Karpas-422 (cell line): ENCODE data around the gene OMA1. TPM values are rescaled to one million over a fixed set of nuclear protein-coding genes. Genes with fewer than 3 reads are reported as not detected.
A peak's percentile ranks its signal among the peaks of the same experiment; 100 is the strongest.
"Not testable (repeated sequence)": the region's sequence is repeated elsewhere in the genome, so short reads cannot be mapped to it uniquely, and the experiment has no call there.

Experiments used
- DNase-seq: peaks from one replicate; pipeline ENCODE4 v3.0.0-alpha.2; 2015
- H2AFZ ChIP-seq: fragments of 200-600 bp; sonication (generic); 2 replicates; pipeline ENCODE4 v1.6.1; 2014; ENCODE audit warnings: antibody characterized with exemption, low read length, mixed read lengths
- H3K27ac ChIP-seq: fragments of 200-600 bp; sonication (generic); 2 replicates; pipeline ENCODE4 v1.5.1; 2014; ENCODE audit warnings: mild to moderate bottlenecking, low read length, moderate library complexity
- H3K27me3 ChIP-seq: fragments of 200-600 bp; sonication (generic); 2 replicates; pipeline ENCODE4 v1.6.1; 2014; ENCODE audit warnings: low read length, mixed read lengths
- H3K36me3 ChIP-seq: fragments of 200-600 bp; sonication (generic); 2 replicates; pipeline ENCODE4 v1.6.1; 2014; ENCODE audit warnings: low read length, mixed read lengths; ENCODE audit not compliant: insufficient read depth
- H3K4me1 ChIP-seq: fragments of 200-600 bp; sonication (generic); 2 replicates; pipeline ENCODE4 v1.6.1; 2014; ENCODE audit warnings: mild to moderate bottlenecking, low read length, mixed read lengths
- H3K4me2 ChIP-seq: fragments of 200-600 bp; sonication (generic); 2 replicates; pipeline ENCODE4 v1.6.1; 2014; ENCODE audit warnings: low read length, low read depth, mild to moderate bottlenecking; ENCODE audit not compliant: poor library complexity, severe bottlenecking
- H3K4me3 ChIP-seq: fragments of 200-600 bp; sonication (generic); 2 replicates; pipeline ENCODE4 v1.5.1; 2014; ENCODE audit warnings: mild to moderate bottlenecking, antibody characterized with exemption, low read length, mixed read lengths
- H3K79me2 ChIP-seq: fragments of 200-600 bp; sonication (generic); 2 replicates; pipeline ENCODE4 v1.6.1; 2014; ENCODE audit warnings: mild to moderate bottlenecking, low read length, mixed read lengths
- H3K9ac ChIP-seq: fragments of 200-600 bp; sonication (generic); 2 replicates; pipeline ENCODE4 v1.6.0; 2014; ENCODE audit warnings: low read length
- H3K9me2 ChIP-seq: fragments of 200-600 bp; sonication (generic), shearing (Covaris generic); replicated peaks from 2 replicates; pipeline ENCODE4 v1.6.0; 2014; ENCODE audit warnings: mild to moderate bottlenecking, low read length, moderate library complexity; ENCODE audit not compliant: insufficient read depth
- H3K9me3 ChIP-seq: fragments of 300-700, 200-600 bp; sonication (generic); 2 replicates; pipeline ENCODE4 v1.6.1; 2014; ENCODE audit warnings: low read length, mixed read lengths
- H4K20me1 ChIP-seq: fragments of 200-600 bp; sonication (generic); 2 replicates; pipeline ENCODE4 v1.6.1; 2014; ENCODE audit warnings: mild to moderate bottlenecking, antibody characterized with exemption, low read length, low read depth; ENCODE audit not compliant: insufficient read depth
- total RNA-seq: library from RNA; depleted of rRNA; stranded (reverse); fragments of >200 nt; shearing (Covaris generic); gene quantifications from 2 replicates; pipeline ENCODE4 v1.2.3, GENCODE V29; 2014; ENCODE audit warnings: low replicate concordance

The OMA1 gene
- total RNA-seq, 1 experiment from 2014 or later, result 116 TPM

DNA sequence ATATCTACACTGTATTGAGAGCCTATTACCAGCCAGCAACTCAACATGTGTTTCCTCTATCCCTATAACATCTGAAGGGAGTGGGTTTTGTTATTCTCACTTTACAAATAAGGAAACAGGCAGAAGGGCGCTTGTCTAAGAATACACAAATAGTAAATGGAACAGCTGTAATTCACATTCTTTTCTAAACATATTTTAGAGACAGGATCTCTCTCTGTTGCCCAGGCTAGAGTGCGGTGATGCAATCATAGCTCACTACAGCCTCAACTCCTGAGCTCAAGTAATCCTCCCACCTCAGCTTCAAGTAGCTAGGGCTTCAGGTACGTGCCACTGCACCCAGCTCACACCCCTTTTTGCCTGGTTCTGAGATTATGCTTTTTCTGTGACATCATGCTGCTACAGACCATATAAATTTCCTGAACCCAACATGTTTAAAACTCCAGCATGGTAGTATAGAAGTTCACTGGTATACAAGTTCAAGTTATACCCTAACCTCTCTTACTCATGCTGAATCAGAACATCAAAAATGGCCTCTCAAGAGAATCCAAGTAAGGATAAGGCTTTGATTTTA is 39.1 kb upstream of the OMA1 start:
- H3K4me1 ChIP-seq, result no peaks in the 10 kb centered on the region
- no peaks in the 10 kb centered on the region for H4K20me1 ChIP-seq
- DNase-seq, result no peak
- no peak overlapping the region for H2AFZ ChIP-seq
- H3K27me3 ChIP-seq, result 0 out of 2 replicates have a peak, but pooled peaks cover 3% of the 10 kb centered on the region
- H3K9me2 ChIP-seq, result no peaks in the 10 kb centered on the region
- no peak overlapping the region for H3K9ac ChIP-seq
- no peaks in the 10 kb centered on the region for H3K9me3 ChIP-seq
- H3K79me2 ChIP-seq, result no peaks in the 10 kb centered on the region
- no peak overlapping the region for H3K4me3 ChIP-seq
- H3K36me3 ChIP-seq, result no peaks in the 10 kb centered on the region
- no peak overlapping the region for H3K4me2 ChIP-seq
- H3K27ac ChIP-seq, result no peak overlapping the region

DNA sequence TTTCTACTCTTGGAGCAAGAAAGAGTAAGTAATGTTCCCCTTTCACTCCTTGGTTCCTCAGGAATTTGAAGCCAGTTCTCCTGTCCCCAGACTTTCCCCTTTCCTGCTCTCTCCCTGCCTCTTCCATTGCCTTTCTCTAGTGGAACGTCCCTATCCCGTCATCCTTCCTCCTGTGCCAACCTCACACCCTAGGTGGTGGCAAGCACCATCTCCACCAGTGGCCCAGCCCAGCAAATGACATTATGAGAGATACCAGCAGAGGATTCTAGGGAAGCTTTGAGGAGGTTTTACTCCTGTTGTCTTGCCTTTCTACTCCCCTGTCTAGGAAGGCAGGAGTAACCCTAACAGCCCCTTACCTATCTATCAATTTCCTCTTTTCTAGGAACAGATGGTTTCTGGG is 38.6 kb upstream of the OMA1 start:
- Histone ChIP-seq H3K36me3 (no peaks in the 10 kb centered on the region), H3K4me1 (no peaks in the 10 kb centered on the region), H3K4me2 (no peak overlapping the region), H3K27ac (no peak overlapping the region), H3K4me3 (no peak overlapping the region), H4K20me1 (no peaks in the 10 kb centered on the region), H3K9me3 (no peaks in the 10 kb centered on the region), H3K9ac (no peak overlapping the region), H2AFZ (no peak overlapping the region), H3K27me3 (0 out of 2 replicates have a peak, but pooled peaks cover 3% of the 10 kb centered on the region), H3K79me2 (no peaks in the 10 kb centered on the region), H3K9me2 (no peaks in the 10 kb centered on the region)
- no peak for DNase-seq

DNA sequence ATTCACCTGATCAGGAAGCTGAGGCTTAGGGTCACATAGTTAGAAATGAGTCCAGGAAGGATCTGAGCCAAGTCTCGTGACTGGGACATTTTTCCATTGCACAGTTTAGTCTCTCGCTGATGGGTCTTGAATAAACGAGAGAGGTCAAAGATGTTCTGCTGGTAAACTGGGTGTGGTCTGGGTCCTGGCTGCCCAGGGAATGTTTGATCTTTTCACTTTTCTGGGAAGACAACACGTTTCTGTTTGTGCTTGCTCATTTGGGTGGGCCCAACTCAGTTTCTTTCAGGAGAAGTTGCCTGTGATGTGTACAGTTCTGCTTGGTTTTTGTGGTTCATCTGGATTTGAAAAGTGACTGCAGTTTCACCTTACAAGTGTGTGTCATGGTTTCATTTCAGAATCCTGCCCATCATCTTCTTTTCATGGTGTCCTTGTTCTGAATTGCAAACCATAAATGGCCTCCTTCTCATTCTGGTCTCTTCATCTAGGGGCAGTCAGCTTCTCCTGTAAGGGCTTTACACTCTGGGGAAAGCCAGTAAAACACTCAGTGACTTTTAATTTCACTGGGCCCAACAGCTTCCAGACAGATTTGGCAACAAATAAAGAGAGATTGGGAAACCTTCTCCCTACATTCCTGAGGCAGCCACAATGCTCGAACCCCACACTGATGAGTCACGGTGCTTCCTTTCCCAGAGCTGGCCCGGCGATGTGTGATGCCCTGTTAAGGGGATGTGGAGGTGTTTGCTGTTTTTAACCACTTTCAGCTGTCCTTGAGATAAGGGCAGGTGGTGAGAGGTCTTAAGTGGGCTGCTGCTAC is 37.8 kb upstream of the OMA1 start:
- H3K9ac ChIP-seq, result no peak overlapping the region
- no peak for DNase-seq
- no peaks in the 10 kb centered on the region for H4K20me1 ChIP-seq
- H3K27ac ChIP-seq, result no peak overlapping the region
- H3K9me2 ChIP-seq, result no peaks in the 10 kb centered on the region
- no peak overlapping the region for H3K4me3 ChIP-seq
- H3K9me3 ChIP-seq, result no peaks in the 10 kb centered on the region
- H3K4me1 ChIP-seq, result no peaks in the 10 kb centered on the region
- H3K36me3 ChIP-seq, result no peaks in the 10 kb centered on the region
- H2AFZ ChIP-seq, result no peak overlapping the region
- no peak overlapping the region for H3K4me2 ChIP-seq
- H3K27me3 ChIP-seq, result 0 out of 2 replicates have a peak, but pooled peaks cover 3% of the 10 kb centered on the region
- no peaks in the 10 kb centered on the region for H3K79me2 ChIP-seq

- Histone ChIP-seq H3K4me2 (no peak overlapping the region), H3K9me2 (no peaks in the 10 kb centered on the region), H3K79me2 (no peaks in the 10 kb centered on the region), H3K27me3 (0 out of 2 replicates have a peak, but pooled peaks cover 3% of the 10 kb centered on the region), H2AFZ (no peak overlapping the region), H3K27ac (no peak overlapping the region), H3K4me1 (no peaks in the 10 kb centered on the region), H3K36me3 (no peaks in the 10 kb centered on the region), H3K4me3 (no peak overlapping the region), H3K9me3 (no peaks in the 10 kb centered on the region), H4K20me1 (no peaks in the 10 kb centered on the region), H3K9ac (no peak overlapping the region)
- DNase-seq, result peak; percentile 47
Observed at GRCh38 chr1:58583496-58583895, 37.0 kb upstream of the OMA1 start.

DNA sequence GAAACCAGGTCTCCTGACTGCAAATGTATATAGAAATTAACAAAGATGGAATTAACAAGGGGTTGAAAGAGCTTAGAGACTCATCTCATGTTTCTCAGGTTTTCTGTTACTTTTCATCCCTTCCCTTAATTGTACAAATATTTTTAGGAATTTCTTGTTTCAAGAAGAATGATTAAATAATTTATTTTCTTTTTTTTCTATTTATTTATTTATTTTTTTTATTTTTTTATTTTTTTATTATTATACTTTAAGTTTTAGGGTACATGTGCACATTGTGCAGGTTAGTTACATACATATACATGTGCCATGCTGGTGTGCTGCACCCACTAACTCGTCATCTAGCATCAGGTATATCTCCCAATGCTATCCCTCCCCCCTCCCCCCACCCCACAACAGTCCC is 35.6 kb upstream of the OMA1 start:
- DNase-seq, H3K27me3 ChIP-seq, H3K9me3 ChIP-seq, H3K4me1 ChIP-seq, H3K9me2 ChIP-seq, H3K79me2 ChIP-seq, H3K4me3 ChIP-seq, H3K36me3 ChIP-seq, H3K9ac ChIP-seq, H4K20me1 ChIP-seq, H3K4me2 ChIP-seq, H2AFZ ChIP-seq, H3K27ac ChIP-seq: not testable (repeated sequence)

DNA sequence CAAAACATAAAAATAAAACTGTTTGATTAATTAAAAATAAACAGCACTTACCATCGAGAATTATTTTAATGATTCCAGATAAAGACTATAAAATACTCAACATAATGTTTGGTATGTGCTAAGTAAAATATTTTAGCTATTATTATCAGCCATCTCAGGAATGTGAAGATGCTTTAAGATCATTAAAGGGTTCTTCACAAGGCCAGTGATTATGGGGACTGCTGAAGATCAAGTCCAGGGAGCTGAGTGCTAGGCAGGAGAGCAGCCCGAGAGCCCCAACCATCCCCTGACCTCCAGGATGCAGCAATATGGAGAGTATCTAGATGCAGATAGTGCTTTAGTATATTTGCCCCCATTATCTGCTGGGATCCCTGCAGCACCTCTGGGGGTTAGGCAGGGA is 35.1 kb upstream of the OMA1 start:
- Histone ChIP-seq H3K36me3 (no peaks in the 10 kb centered on the region), H3K4me2 (no peak overlapping the region), H2AFZ (no peak overlapping the region), H3K9ac (no peak overlapping the region), H3K4me3 (no peak overlapping the region), H3K9me3 (no peaks in the 10 kb centered on the region), H4K20me1 (no peaks in the 10 kb centered on the region), H3K27me3 (0 out of 2 replicates have a peak, but pooled peaks cover 3% of the 10 kb centered on the region), H3K79me2 (no peaks in the 10 kb centered on the region), H3K4me1 (no peaks in the 10 kb centered on the region), H3K9me2 (no peaks in the 10 kb centered on the region), H3K27ac (no peak overlapping the region)
- no peak for DNase-seq

- Histone ChIP-seq H3K9ac (no peak overlapping the region), H3K4me1 (no peaks in the 10 kb centered on the region), H3K9me3 (no peaks in the 10 kb centered on the region), H3K27ac (no peak overlapping the region), H4K20me1 (no peaks in the 10 kb centered on the region), H3K9me2 (no peaks in the 10 kb centered on the region), H3K4me2 (no peak overlapping the region), H3K79me2 (no peaks in the 10 kb centered on the region), H3K27me3 (0 out of 2 replicates have a peak, but pooled peaks cover 1% of the 10 kb centered on the region), H2AFZ (no peak overlapping the region), H3K36me3 (no peaks in the 10 kb centered on the region), H3K4me3 (no peak overlapping the region)
- DNase-seq, result no peak
Observed at GRCh38 chr1:58580186-58580585, 33.7 kb upstream of the OMA1 start.

DNA sequence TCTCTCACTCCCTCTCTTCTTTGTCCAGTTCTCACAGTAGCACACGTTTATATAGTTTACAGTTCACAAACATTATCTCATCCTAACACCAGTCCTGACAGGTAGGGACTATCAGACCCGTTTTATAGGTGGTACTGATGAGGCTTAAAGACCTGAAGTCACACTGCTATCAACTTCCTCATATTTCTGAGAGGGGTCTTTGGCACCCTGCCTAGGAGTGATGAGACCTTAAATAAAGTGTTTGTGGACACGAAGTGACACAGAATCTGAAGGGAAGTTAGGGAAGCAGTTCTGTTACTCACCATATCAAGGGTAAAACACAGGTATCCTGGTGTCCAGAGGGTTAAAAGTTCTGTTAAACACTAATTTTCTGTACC is 31.1 kb upstream of the OMA1 start:
- Histone ChIP-seq H4K20me1 (no peaks in the 10 kb centered on the region), H3K9me2 (no peaks in the 10 kb centered on the region), H3K36me3 (no peaks in the 10 kb centered on the region), H3K4me1 (no peaks in the 10 kb centered on the region), H3K4me3 (no peak overlapping the region), H3K27me3 (no peaks in the 10 kb centered on the region), H3K4me2 (no peak overlapping the region), H3K9me3 (no peaks in the 10 kb centered on the region), H3K79me2 (no peaks in the 10 kb centered on the region), H2AFZ (no peak overlapping the region), H3K27ac (no peak overlapping the region), H3K9ac (no peak overlapping the region)
- no peak for DNase-seq
